H9 (cell line): ENCODE measurements around the gene NADSYN1. TPM values are rescaled to one million over a fixed set of nuclear protein-coding genes. Genes with fewer than 3 reads are reported as not detected.

Source experiments
- DNase-seq: peaks from one replicate; pipeline ENCODE4 v3.0.0-alpha.2; 2017
- H2AFZ ChIP-seq: one replicate; pipeline ENCODE4 v1.6.1; 2013; ENCODE audit warnings: mild to moderate bottlenecking, low read length, control low read depth, moderate library complexity
- H2AK5ac ChIP-seq: 2 replicates; pipeline ENCODE4 v1.6.1; 2013; ENCODE audit warnings: low read length, control low read depth, mixed read lengths; ENCODE audit not compliant: insufficient read length
- H2BK120ac ChIP-seq: one replicate; pipeline ENCODE4 v1.6.1; 2013; ENCODE audit warnings: low read depth, mild to moderate bottlenecking, low read length, control low read depth, inconsistent platforms; ENCODE audit not compliant: poor library complexity, severe bottlenecking
- H2BK12ac ChIP-seq: 2 replicates; pipeline ENCODE4 v1.6.1; 2013; ENCODE audit warnings: low read length, control low read depth, mixed read lengths, low read depth; ENCODE audit not compliant: insufficient read length
- H2BK15ac ChIP-seq: 2 replicates; pipeline ENCODE4 v1.6.1; 2013; ENCODE audit warnings: low read depth, low read length, control low read depth
- H2BK20ac ChIP-seq: one replicate; pipeline ENCODE4 v1.6.1; 2013; ENCODE audit warnings: low read depth, mild to moderate bottlenecking, low read length, control low read depth, inconsistent platforms; ENCODE audit not compliant: poor library complexity, severe bottlenecking
- H2BK5ac ChIP-seq: 2 replicates; pipeline ENCODE4 v1.6.1; 2013; ENCODE audit warnings: low read length, control low read depth, mixed read lengths; ENCODE audit not compliant: insufficient read length
- H3K14ac ChIP-seq: 2 replicates; pipeline ENCODE4 v1.6.1; 2013; ENCODE audit warnings: low read length, control low read depth; ENCODE audit not compliant: insufficient read depth
- H3K18ac ChIP-seq: 2 replicates; pipeline ENCODE4 v1.6.1; 2013; ENCODE audit warnings: low read depth, mild to moderate bottlenecking, mixed read lengths, low read length, control low read depth; ENCODE audit not compliant: insufficient read length
- H3K23ac ChIP-seq: 2 replicates; pipeline ENCODE4 v1.6.1; 2013; ENCODE audit warnings: low read length, control low read depth, mixed read lengths, low read depth; ENCODE audit not compliant: insufficient read length
- H3K23me2 ChIP-seq: 2 replicates; pipeline ENCODE4 v1.6.1; 2013; ENCODE audit warnings: low read depth, mild to moderate bottlenecking, mixed read lengths, low read length, control low read depth; ENCODE audit not compliant: insufficient read length, poor library complexity, severe bottlenecking
- H3K27ac ChIP-seq: 2 replicates; pipeline ENCODE4 v1.5.1; 2013; ENCODE audit warnings: low read length, control low read depth, mixed read lengths, low read depth; ENCODE audit not compliant: insufficient read length
- H3K27me3 ChIP-seq: 2 replicates; pipeline ENCODE4 v1.6.1; 2013; ENCODE audit warnings: low read length, control low read depth, inconsistent platforms; ENCODE audit not compliant: insufficient read depth
- H3K4ac ChIP-seq: 2 replicates; pipeline ENCODE4 v1.6.1; 2013; ENCODE audit warnings: low read depth, mild to moderate bottlenecking, control low read depth, inconsistent platforms, low read length, moderate library complexity
- H3K4me1 ChIP-seq: 2 replicates; pipeline ENCODE4 v1.6.1; 2013; ENCODE audit warnings: low read length, control low read depth, inconsistent platforms; ENCODE audit not compliant: insufficient read depth
- H3K4me2 ChIP-seq: 2 replicates; pipeline ENCODE4 v1.6.1; 2013; ENCODE audit warnings: low read length, control low read depth, mixed read lengths; ENCODE audit not compliant: insufficient read length, insufficient read depth
- H3K56ac ChIP-seq: 2 replicates; pipeline ENCODE4 v1.6.1; 2013; ENCODE audit warnings: low read depth, mild to moderate bottlenecking, mixed read lengths, low read length, control low read depth; ENCODE audit not compliant: insufficient read length
- H3K79me1 ChIP-seq: 2 replicates; pipeline ENCODE4 v1.6.1; 2013; ENCODE audit warnings: low read depth, mild to moderate bottlenecking, moderate library complexity, low read length, control low read depth, inconsistent platforms; ENCODE audit not compliant: insufficient read depth, poor library complexity, severe bottlenecking
- H3K79me2 ChIP-seq: 2 replicates; pipeline ENCODE4 v1.6.1; 2013; ENCODE audit warnings: low read length, control low read depth, inconsistent platforms; ENCODE audit not compliant: insufficient read depth
- H3K9ac ChIP-seq: 2 replicates; pipeline ENCODE4 v1.6.1; 2013; ENCODE audit warnings: low read length, control low read depth, mixed read lengths; ENCODE audit not compliant: insufficient read length; ENCODE audit errors: extremely low read depth
- H3K9me3 ChIP-seq: one replicate; pipeline ENCODE4 v1.6.1; 2013; ENCODE audit warnings: low read depth, low read length, inconsistent platforms; ENCODE audit not compliant: control insufficient read depth
- H3T11ph ChIP-seq: one replicate; pipeline ENCODE4 v1.6.1; 2013; ENCODE audit warnings: mild to moderate bottlenecking, low read length, control low read depth, inconsistent platforms
- H4K20me1 ChIP-seq: one replicate; pipeline ENCODE4 v1.6.1; 2013; ENCODE audit not compliant: control insufficient read depth, insufficient read length, insufficient read depth
- H4K5ac ChIP-seq: 2 replicates; pipeline ENCODE4 v1.6.1; 2013; ENCODE audit warnings: low read depth, mild to moderate bottlenecking, mixed read lengths, low read length, control low read depth; ENCODE audit not compliant: insufficient read length
- H4K8ac ChIP-seq: replicated peaks from 2 replicates; pipeline ENCODE4 v1.6.1; 2013; ENCODE audit warnings: low read length, control low read depth, mixed read lengths, low read depth; ENCODE audit not compliant: insufficient read length
- H4K91ac ChIP-seq: 2 replicates; pipeline ENCODE4 v1.6.1; 2013; ENCODE audit warnings: low read depth, mild to moderate bottlenecking, moderate library complexity, mixed read lengths, low read length, control low read depth; ENCODE audit not compliant: insufficient read length
- H3K27ac Mint-ChIP-seq, 3 experiments: 2 replicates in 2 of 3; 3 replicates in 1 of 3; pipeline ENCODE4 v1.8.0; 2020 to 2021; ENCODE audit warnings: mixed read lengths in 3 of 3, mild to moderate bottlenecking in 1 of 3, moderate library complexity in 1 of 3
- H3K27me3 Mint-ChIP-seq: 2 replicates; pipeline ENCODE4 v1.8.0; 2021; ENCODE audit warnings: low read depth, mild to moderate bottlenecking, moderate library complexity, mixed read lengths
- H3K36me3 Mint-ChIP-seq, 3 experiments: 2 replicates in 2 of 3; 3 replicates in 1 of 3; pipeline ENCODE4 v1.8.0; 2020 to 2021; ENCODE audit warnings: low read depth in 3 of 3, mixed read lengths in 3 of 3; ENCODE audit not compliant: insufficient read depth in 1 of 3
- H3K4me1 Mint-ChIP-seq, 2 experiments: 2 replicates each; pipeline ENCODE4 v1.8.0; 2020; ENCODE audit warnings: mixed read lengths in 2 of 2
- H3K4me3 Mint-ChIP-seq, 2 experiments: 2 replicates in 1 of 2; 3 replicates in 1 of 2; pipeline ENCODE4 v1.8.0; 2020 to 2021; ENCODE audit warnings: mild to moderate bottlenecking in 2 of 2, mixed read lengths in 2 of 2, moderate library complexity in 1 of 2
- H3K9me3 Mint-ChIP-seq, 2 experiments: 2 replicates in 1 of 2; 3 replicates in 1 of 2; pipeline ENCODE4 v1.8.0; 2020; ENCODE audit warnings: mild to moderate bottlenecking in 2 of 2, mixed read lengths in 2 of 2, moderate library complexity in 1 of 2
- WGBS: extraction: QIAGEN DNeasy Blood & Tissue Kit; methylation state at CpG from one replicate; pipeline ENCODE4 v1.1.7; 2013; ENCODE audit warnings: missing lambda C conversion rate, low lambda C conversion rate, mixed read lengths; ENCODE audit not compliant: insufficient read length; ENCODE audit errors: extremely low coverage; 5-methylcytosine and 5-hydroxymethylcytosine counted together
- total RNA-seq: library from RNA; stranded (reverse); gene quantifications from 2 replicates; pipeline ENCODE4 v1.2.1, GENCODE V29; 2021
- TF ChIP-seq, protein P1 (sequence below): fragments of 200-600 bp; sonication (generic); conservative IDR thresholded peaks from 3 replicates; pipeline ENCODE4 v1.8.0; 2021; ENCODE audit warnings: antibody characterized with exemption, mild to moderate bottlenecking

The NADSYN1 gene
- total RNA-seq, 1 experiment from 2014 or later = 44.2 TPM

DNA sequence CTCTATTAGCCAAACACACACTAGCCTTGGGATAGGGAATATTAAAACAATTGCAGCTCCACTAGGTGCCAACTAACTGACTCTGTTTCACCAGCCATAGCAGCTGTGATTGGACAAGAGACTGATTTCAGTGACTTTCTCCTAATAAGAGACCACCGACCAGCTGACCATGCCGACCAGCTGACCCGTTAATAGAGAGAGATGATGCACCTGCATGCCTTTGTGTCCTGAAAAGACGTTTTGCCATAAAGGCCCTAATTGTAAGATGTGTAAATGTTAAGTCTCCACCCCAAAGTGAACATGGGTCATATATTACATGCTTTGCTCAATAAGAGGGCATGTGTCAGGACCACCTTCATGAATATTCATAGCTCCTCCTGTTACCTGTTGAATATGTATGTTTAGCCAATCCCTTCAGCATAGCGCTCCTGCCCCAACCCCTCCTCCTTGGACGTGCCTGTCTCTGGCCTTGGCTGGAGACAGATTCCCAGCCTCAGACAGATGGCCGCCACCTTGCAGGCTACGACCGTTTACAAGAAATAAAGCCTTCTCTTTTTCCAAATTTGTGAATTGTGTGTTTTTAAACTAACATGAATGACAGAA is 1.3 kb upstream of the NADSYN1 start:
- Histone ChIP-seq H3K27me3 (no peaks in the 10 kb centered on the region), H3K27ac (no peak overlapping the region), H2BK20ac (no peak overlapping the region), H3T11ph (no peak overlapping the region), H4K8ac (no peak overlapping the region), H4K5ac (no peak overlapping the region), H3K23ac (no peak overlapping the region), H3K79me2 (peaks cover 10% of the 10 kb centered on the region; the same call in 1 of the 2 replicates), H3K18ac (no peak overlapping the region), H2BK120ac (no peak overlapping the region), H3K14ac (no peak overlapping the region), H3K79me1 (peaks cover 10% of the 10 kb centered on the region), H2AFZ (no peak overlapping the region), H3K4me1 (peaks cover 4% of the 10 kb centered on the region; the same call in 1 of the 2 replicates), H3K9me3 (no peaks in the 10 kb centered on the region), H2AK5ac (no peak overlapping the region), H3K4ac (no peak overlapping the region), H3K23me2 (peaks cover 27% of the 10 kb centered on the region), H2BK12ac (no peak overlapping the region), H4K91ac (no peak overlapping the region), H3K9ac (no peak overlapping the region), H3K56ac (no peak overlapping the region), H3K4me2 (peak overlapping the region; percentile 88), H2BK5ac (no peak overlapping the region), H4K20me1 (no peaks in the 10 kb centered on the region), H2BK15ac (no peak overlapping the region)
- H3K27me3 Mint-ChIP-seq = no peaks in the 10 kb centered on the region
- H3K4me1 Mint-ChIP-seq = peaks cover 39 to 47% of the 10 kb centered on the region in 2 experiments
- no peaks in the 10 kb centered on the region; a peak in 1 of 5 replicates for H3K9me3 Mint-ChIP-seq
- peak overlapping the region in 1 of 3 experiments; percentile 71; a peak in 3 of 7 replicates for H3K27ac Mint-ChIP-seq
- TF ChIP-seq, protein P1, sequence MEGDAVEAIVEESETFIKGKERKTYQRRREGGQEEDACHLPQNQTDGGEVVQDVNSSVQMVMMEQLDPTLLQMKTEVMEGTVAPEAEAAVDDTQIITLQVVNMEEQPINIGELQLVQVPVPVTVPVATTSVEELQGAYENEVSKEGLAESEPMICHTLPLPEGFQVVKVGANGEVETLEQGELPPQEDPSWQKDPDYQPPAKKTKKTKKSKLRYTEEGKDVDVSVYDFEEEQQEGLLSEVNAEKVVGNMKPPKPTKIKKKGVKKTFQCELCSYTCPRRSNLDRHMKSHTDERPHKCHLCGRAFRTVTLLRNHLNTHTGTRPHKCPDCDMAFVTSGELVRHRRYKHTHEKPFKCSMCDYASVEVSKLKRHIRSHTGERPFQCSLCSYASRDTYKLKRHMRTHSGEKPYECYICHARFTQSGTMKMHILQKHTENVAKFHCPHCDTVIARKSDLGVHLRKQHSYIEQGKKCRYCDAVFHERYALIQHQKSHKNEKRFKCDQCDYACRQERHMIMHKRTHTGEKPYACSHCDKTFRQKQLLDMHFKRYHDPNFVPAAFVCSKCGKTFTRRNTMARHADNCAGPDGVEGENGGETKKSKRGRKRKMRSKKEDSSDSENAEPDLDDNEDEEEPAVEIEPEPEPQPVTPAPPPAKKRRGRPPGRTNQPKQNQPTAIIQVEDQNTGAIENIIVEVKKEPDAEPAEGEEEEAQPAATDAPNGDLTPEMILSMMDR = no peak
- WGBS = no CpG with 5 or more reads among the region's 9 CpGs
- peaks cover 7 to 30% (median 24%) of the 10 kb centered on the region in 3 experiments; a peak in 6 of 7 replicates for H3K36me3 Mint-ChIP-seq
- DNase-seq = peak; percentile 86
- peak overlapping the region; percentile 82 for H3K4me3 Mint-ChIP-seq
